ENCODE results near the gene BICC1. TPM values are rescaled to one million over a fixed set of nuclear protein-coding genes. Genes with fewer than 3 reads are reported as not detected.
"Not testable (repeated sequence)": the region's sequence is repeated elsewhere in the genome, so short reads cannot be mapped to it uniquely, and the experiment has no call there.

The BICC1 gene
- total RNA-seq, 2 experiments from 2014 or later, result 0.14 TPM; not detected in 1

- no peaks in the 10 kb centered on the region for H3K27me3 Mint-ChIP-seq
- no peak overlapping the region for H3K4me3 Mint-ChIP-seq
- no peaks in the 10 kb centered on the region for H3K4me1 Mint-ChIP-seq
- CTCF ChIA-PET, result no interaction called here
- no peaks in the 10 kb centered on the region for H3K36me3 Mint-ChIP-seq
- DNase-seq (no peak), ATAC-seq (no peak)
- no peak overlapping the region for H3K27ac Mint-ChIP-seq
- no peaks in the 10 kb centered on the region for H3K9me3 Mint-ChIP-seq (ENCODE audit: low read depth)
Observed at GRCh38 chr10:58582045-58582444, 69.4 kb downstream of the BICC1 start.

GRCh38 chr10:58585435-58585834, 72.8 kb downstream of the BICC1 start:
- DNase-seq (no peak), ATAC-seq (no peak)
- Mint-ChIP-seq H3K36me3 (no peaks in the 10 kb centered on the region), H3K27ac (no peak overlapping the region), H3K27me3 (no peaks in the 10 kb centered on the region), H3K9me3 (ENCODE audit: low read depth) (no peaks in the 10 kb centered on the region), H3K4me1 (no peaks in the 10 kb centered on the region), H3K4me3 (no peak overlapping the region)
- CTCF ChIA-PET, result no interaction called here

- no peak for DNase-seq
- no peak overlapping the region for H3K4me3 Mint-ChIP-seq
- H3K36me3 Mint-ChIP-seq, result no peaks in the 10 kb centered on the region
- H3K4me1 Mint-ChIP-seq, result no peaks in the 10 kb centered on the region
- ATAC-seq, result no peak
- H3K27ac Mint-ChIP-seq, result no peak overlapping the region
- CTCF ChIA-PET, result no interaction called here
- H3K9me3 Mint-ChIP-seq (ENCODE audit: low read depth), result no peaks in the 10 kb centered on the region
- no peaks in the 10 kb centered on the region for H3K27me3 Mint-ChIP-seq
Observed at GRCh38 chr10:58586282-58587245, 73.9 kb downstream of the BICC1 start.

- ATAC-seq (no peak), DNase-seq (no peak)
- Mint-ChIP-seq H3K27ac (no peak overlapping the region), H3K4me3 (no peak overlapping the region), H3K36me3 (no peaks in the 10 kb centered on the region), H3K4me1 (no peaks in the 10 kb centered on the region), H3K9me3 (ENCODE audit: low read depth) (no peaks in the 10 kb centered on the region), H3K27me3 (no peaks in the 10 kb centered on the region)
- CTCF ChIA-PET, result no interaction called here
Observed at GRCh38 chr10:58587676-58588075, 75.0 kb downstream of the BICC1 start.

GRCh38 chr10:58588673-58589265, 76.1 kb downstream of the BICC1 start:
- no peak for ATAC-seq
- Mint-ChIP-seq H3K4me1 (no peaks in the 10 kb centered on the region), H3K36me3 (no peaks in the 10 kb centered on the region), H3K27ac (no peak overlapping the region), H3K4me3 (no peak overlapping the region), H3K9me3 (ENCODE audit: low read depth) (no peaks in the 10 kb centered on the region), H3K27me3 (no peaks in the 10 kb centered on the region)
- DNase-seq, result no peak
- CTCF ChIA-PET, result no interaction called here

- Mint-ChIP-seq H3K27me3 (no peaks in the 10 kb centered on the region), H3K4me3 (no peak overlapping the region), H3K27ac (no peak overlapping the region), H3K36me3 (no peaks in the 10 kb centered on the region), H3K4me1 (no peaks in the 10 kb centered on the region), H3K9me3 (ENCODE audit: low read depth) (no peaks in the 10 kb centered on the region)
- ATAC-seq, result no peak
- no peak for DNase-seq
- CTCF ChIA-PET, result no interaction called here
Observed at GRCh38 chr10:58590152-58590840, 77.6 kb downstream of the BICC1 start.

- DNase-seq, result no peak
- no peaks in the 10 kb centered on the region for H3K27me3 Mint-ChIP-seq
- CTCF ChIA-PET, result no interaction called here
Observed at GRCh38 chr10:58590924-58591323, 78.3 kb downstream of the BICC1 start.

GRCh38 chr10:58593008-58593407, 80.3 kb downstream of the BICC1 start:
- ATAC-seq (no peak), DNase-seq (no peak)
- Mint-ChIP-seq H3K4me1 (no peaks in the 10 kb centered on the region), H3K36me3 (no peaks in the 10 kb centered on the region), H3K27me3 (no peaks in the 10 kb centered on the region), H3K27ac (no peak overlapping the region), H3K4me3 (no peak overlapping the region), H3K9me3 (ENCODE audit: low read depth) (no peaks in the 10 kb centered on the region)
- CTCF ChIA-PET, result interaction anchor here (0.6 kb wide), 1 partner anchor 36 kb away, joined by 3 read pairs; no protein-coding TSS in a partner anchor

More at GRCh38 chr10:58590924-58591323, 78.3 kb downstream of the BICC1 start:
- Mint-ChIP-seq H3K4me3 (no peak overlapping the region), H3K9me3 (ENCODE audit: low read depth) (no peaks in the 10 kb centered on the region), H3K27ac (no peak overlapping the region), H3K36me3 (no peaks in the 10 kb centered on the region), H3K4me1 (no peaks in the 10 kb centered on the region)
- ATAC-seq, result no peak

- H3K27me3 Mint-ChIP-seq; H3K4me1 Mint-ChIP-seq; H3K27ac Mint-ChIP-seq; H3K36me3 Mint-ChIP-seq; H3K4me3 Mint-ChIP-seq; CTCF ChIA-PET; ATAC-seq; DNase-seq; H3K9me3 Mint-ChIP-seq (ENCODE audit: low read depth): not testable (repeated sequence)
Observed at GRCh38 chr10:58597211-58597610, 84.5 kb downstream of the BICC1 start.

GRCh38 chr10:58599927-58600553, 87.4 kb downstream of the BICC1 start:
- DNase-seq (no peak), ATAC-seq (no peak)
- Mint-ChIP-seq H3K9me3 (ENCODE audit: low read depth) (no peaks in the 10 kb centered on the region), H3K27me3 (no peaks in the 10 kb centered on the region), H3K36me3 (no peaks in the 10 kb centered on the region), H3K4me1 (no peaks in the 10 kb centered on the region), H3K4me3 (no peak overlapping the region), H3K27ac (no peak overlapping the region)
- CTCF ChIA-PET, result interaction anchor here (0.7 kb wide), 1 partner anchor 436 kb away, joined by 3 read pairs; no protein-coding TSS in a partner anchor

- Mint-ChIP-seq H3K36me3 (no peaks in the 10 kb centered on the region), H3K4me3 (no peak overlapping the region), H3K27ac (no peak overlapping the region), H3K4me1 (no peaks in the 10 kb centered on the region), H3K9me3 (ENCODE audit: low read depth) (no peaks in the 10 kb centered on the region), H3K27me3 (no peaks in the 10 kb centered on the region)
- DNase-seq, result no peak
- CTCF ChIA-PET, result no interaction called here
- ATAC-seq, result no peak
Observed at GRCh38 chr10:58608351-58608750, 95.7 kb downstream of the BICC1 start.

- CTCF ChIA-PET, result no interaction called here
- no peaks in the 10 kb centered on the region for H3K4me1 Mint-ChIP-seq
- H3K4me3 Mint-ChIP-seq, result no peak overlapping the region
- ATAC-seq (no peak), DNase-seq (no peak)
- H3K27me3 Mint-ChIP-seq, result no peaks in the 10 kb centered on the region
- H3K27ac Mint-ChIP-seq, result no peak overlapping the region
- H3K36me3 Mint-ChIP-seq, result no peaks in the 10 kb centered on the region
- H3K9me3 Mint-ChIP-seq (ENCODE audit: low read depth), result no peaks in the 10 kb centered on the region
Observed at GRCh38 chr10:58608826-58609531, 96.3 kb downstream of the BICC1 start.
